KMS-11 (cell line): ENCODE measurements around the gene DYRK1A.

Source experiments
- H2AFZ ChIP-seq: fragments of 200-600 bp; sonication (generic); 2 replicates; pipeline ENCODE4 v1.6.1; 2016; ENCODE audit warnings: antibody characterized with exemption, mixed run types, low read depth
- H3K27ac ChIP-seq: fragments of 200-600 bp; sonication (generic); 2 replicates; pipeline ENCODE4 v1.6.1; 2016; ENCODE audit warnings: mild to moderate bottlenecking, mixed run types
- H3K27me3 ChIP-seq: fragments of 200-600 bp; sonication (generic); 2 replicates; pipeline ENCODE4 v1.6.1; 2017; ENCODE audit warnings: mild to moderate bottlenecking, low read depth, mixed run types, moderate library complexity; ENCODE audit not compliant: insufficient read depth
- H3K36me3 ChIP-seq: fragments of 200-600 bp; sonication (generic); 2 replicates; pipeline ENCODE4 v1.6.1; 2017; ENCODE audit warnings: mild to moderate bottlenecking, mixed run types; ENCODE audit not compliant: insufficient read depth
- H3K4me1 ChIP-seq: fragments of 200-600 bp; sonication (generic); 2 replicates; pipeline ENCODE4 v1.6.1; 2016; ENCODE audit warnings: mild to moderate bottlenecking, low read depth, mixed run types; ENCODE audit not compliant: poor library complexity, severe bottlenecking
- H3K4me2 ChIP-seq: fragments of 200-600 bp; sonication (generic); 2 replicates; pipeline ENCODE4 v1.7.0; 2016; ENCODE audit warnings: mild to moderate bottlenecking, mixed run types
- H3K4me3 ChIP-seq: fragments of 200-600 bp; sonication (generic); IDR thresholded peaks from 2 replicates; pipeline ENCODE4 v1.6.1; 2017; ENCODE audit warnings: low read depth, low read length, mixed read lengths; ENCODE audit not compliant: insufficient read depth
- H3K79me2 ChIP-seq: fragments of 200-600 bp; sonication (generic); 2 replicates; pipeline ENCODE4 v1.6.1; 2016; ENCODE audit warnings: low read depth, mixed run types; ENCODE audit not compliant: insufficient read depth
- H3K9ac ChIP-seq: fragments of 200-600 bp; sonication (generic); 2 replicates; pipeline ENCODE4 v1.6.1; 2016; ENCODE audit warnings: mild to moderate bottlenecking, mixed run types
- H4K20me1 ChIP-seq: fragments of 200-600 bp; sonication (generic); 2 replicates; pipeline ENCODE4 v1.6.1; 2016; ENCODE audit warnings: mild to moderate bottlenecking, mixed run types; ENCODE audit not compliant: insufficient read depth
- CTCF ChIP-seq: fragments of 200-600 bp; sonication (generic); conservative IDR thresholded peaks from 2 replicates; pipeline ENCODE4 v1.6.1; 2017; ENCODE audit warnings: low read depth, mild to moderate bottlenecking, antibody characterized with exemption, low read length, moderate library complexity, mixed read lengths

The DYRK1A gene

GRCh38 chr21:37357691-37358090, 8.9 kb upstream of the DYRK1A start:
- H3K27me3 ChIP-seq, result no peaks in the 10 kb centered on the region
- H3K4me2 ChIP-seq, result no peak overlapping the region
- TF ChIP-seq CTCF, result no peak
- no peak overlapping the region for H2AFZ ChIP-seq
- no peaks in the 10 kb centered on the region for H3K79me2 ChIP-seq
- H3K9ac ChIP-seq, result no peak overlapping the region
- no peaks in the 10 kb centered on the region for H3K4me1 ChIP-seq
- H3K27ac ChIP-seq, result no peak overlapping the region
- H3K36me3 ChIP-seq, result no peaks in the 10 kb centered on the region; the same call in 1 of the 2 replicates
- no peaks in the 10 kb centered on the region for H4K20me1 ChIP-seq
- no peak overlapping the region for H3K4me3 ChIP-seq

- Histone ChIP-seq H4K20me1 (no peaks in the 10 kb centered on the region), H3K4me3 (no peak overlapping the region), H3K9ac (no peak overlapping the region), H3K79me2 (no peaks in the 10 kb centered on the region), H2AFZ (no peak overlapping the region), H3K27ac (no peak overlapping the region), H3K4me2 (no peak overlapping the region), H3K36me3 (no peaks in the 10 kb centered on the region; the same call in 1 of the 2 replicates), H3K27me3 (no peaks in the 10 kb centered on the region), H3K4me1 (no peaks in the 10 kb centered on the region)
- TF ChIP-seq CTCF, result no peak
Measured at GRCh38 chr21:37358397-37358796, 8.2 kb upstream of the DYRK1A start.

- Histone ChIP-seq H3K27me3 (no peaks in the 10 kb centered on the region), H3K27ac (no peak overlapping the region), H2AFZ (no peak overlapping the region), H3K79me2 (peaks cover 13% of the 10 kb centered on the region), H3K9ac (no peak overlapping the region), H3K4me1 (peaks cover 13% of the 10 kb centered on the region), H3K36me3 (no peaks in the 10 kb centered on the region), H4K20me1 (peaks cover 7% of the 10 kb centered on the region), H3K4me3 (no peak overlapping the region), H3K4me2 (no peak overlapping the region)
- no peak for TF ChIP-seq CTCF
Measured at GRCh38 chr21:37363936-37364335, 2.6 kb upstream of the DYRK1A start.

- Histone ChIP-seq H3K4me2 (peak overlapping the region; percentile 86; the same call in 1 of the 2 replicates), H3K27me3 (no peaks in the 10 kb centered on the region), H3K4me3 (no peak overlapping the region), H4K20me1 (peaks cover 15% of the 10 kb centered on the region), H3K27ac (no peak overlapping the region), H3K4me1 (peaks cover 21% of the 10 kb centered on the region), H3K9ac (no peak overlapping the region; the same call in 1 of the 2 replicates), H3K36me3 (no peaks in the 10 kb centered on the region), H3K79me2 (peaks cover 21% of the 10 kb centered on the region), H2AFZ (no peak overlapping the region)
- no peak for TF ChIP-seq CTCF
Measured at GRCh38 chr21:37364722-37365121, 1.9 kb upstream of the DYRK1A start.
